NCI-H748 (cell line): ENCODE results near the gene SLC25A45.
A peak's percentile ranks its signal among the peaks of the same experiment; 100 is the strongest.
"Not testable (repeated sequence)": the region's sequence is repeated elsewhere in the genome, so short reads cannot be mapped to it uniquely, and the experiment has no call there.

ENCODE experiments used
- DNase-seq: peaks from one replicate; lab custom pipeline; 2025; ENCODE audit not compliant: unreplicated experiment; lab: John Stamatoyannopoulos, UW

SLC25A45 gene

GRCh38 chr11:65363770-65364169 lies 18.7 kb downstream of the SLC25A45 start:
- DNase-seq = no peak

- DNase-seq = no peak
These were observed 19.5 kb downstream of the SLC25A45 start for GRCh38 chr11:65362966-65363365.

- DNase-seq = no peak
These were observed 20.0 kb downstream of the SLC25A45 start for GRCh38 chr11:65362320-65362931.

GRCh38 chr11:65357856-65358356 lies 24.5 kb downstream of the SLC25A45 start:
- no peak for DNase-seq

- DNase-seq = no peak
These were observed 26.0 kb downstream of the SLC25A45 start for GRCh38 chr11:65356394-65356972.

- peak; percentile 81 for DNase-seq
These were observed 26.6 kb downstream of the SLC25A45 start for GRCh38 chr11:65355776-65356393.

GRCh38 chr11:65355013-65355775 lies 27.3 kb downstream of the SLC25A45 start:
- peak; percentile 85 for DNase-seq

- DNase-seq = peak; percentile 97
These were observed 28.0 kb downstream of the SLC25A45 start, which contains the start of gene TIGD3 for GRCh38 chr11:65354265-65355012. Gene TIGD3 (plus strand): TSS chr11:65354751. CDS start chr11:65355809, 1,058 bp downstream.

- no peak for DNase-seq
These were observed 28.6 kb downstream of the SLC25A45 start for GRCh38 chr11:65353900-65354264.

GRCh38 chr11:65353376-65353775 lies 29.1 kb downstream of the SLC25A45 start:
- no peak for DNase-seq

GRCh38 chr11:65352783-65353182 lies 29.7 kb downstream of the SLC25A45 start:
- no peak for DNase-seq

GRCh38 chr11:65351511-65351910 lies 30.9 kb downstream of the SLC25A45 start:
- DNase-seq = no peak

- DNase-seq = no peak
These were observed 40.6 kb downstream of the SLC25A45 start for GRCh38 chr11:65341856-65342255.

- no peak for DNase-seq
These were observed 42.2 kb downstream of the SLC25A45 start for GRCh38 chr11:65340226-65340625.

GRCh38 chr11:65338676-65339075 lies 43.8 kb downstream of the SLC25A45 start:
- DNase-seq = no peak

- DNase-seq = no peak
These were observed 47.6 kb downstream of the SLC25A45 start for GRCh38 chr11:65334696-65335295.

GRCh38 chr11:65332591-65332990 lies 49.9 kb downstream of the SLC25A45 start:
- not testable (repeated sequence) for DNase-seq

- no peak for DNase-seq
These were observed 51.9 kb downstream of the SLC25A45 start for GRCh38 chr11:65330544-65330943.

GRCh38 chr11:65329944-65330403 lies 52.5 kb downstream of the SLC25A45 start:
- DNase-seq = peak; percentile 89

GRCh38 chr11:65329478-65329877 lies 53.0 kb downstream of the SLC25A45 start:
- no peak for DNase-seq
